Colonic mucosa (tissue), 4 donors: ENCODE measurements around the gene IER5L. TPM values are rescaled to one million over a fixed set of nuclear protein-coding genes. Genes with fewer than 3 reads are reported as not detected.

Experiments
- DNase-seq: peaks from one replicate; pipeline ENCODE4 v3.0.0-alpha.2; 2020
- H3K27ac ChIP-seq: fragments of 200-600 bp; one replicate; pipeline ENCODE4 v1.8.0; 2021
- H3K27me3 ChIP-seq: fragments of 200-600 bp; one replicate; pipeline ENCODE4 v1.8.0; 2021
- H3K36me3 ChIP-seq: fragments of 200-600 bp; one replicate; pipeline ENCODE4 v1.8.0; 2021
- H3K4me1 ChIP-seq: fragments of 200-600 bp; one replicate; pipeline ENCODE4 v1.8.0; 2021; ENCODE audit warnings: mild to moderate bottlenecking
- H3K4me3 ChIP-seq: fragments of 200-600 bp; one replicate; pipeline ENCODE4 v1.8.0; 2021
- H3K9ac ChIP-seq, 2 donors: one replicate each; pipeline ENCODE4 v1.7.0; 2013; ENCODE audit warnings: control low read depth in 2 of 2, low read depth in 2 of 2, low read length in 2 of 2
- H3K9me3 ChIP-seq: fragments of 200-600 bp; one replicate; pipeline ENCODE4 v1.8.0; 2021
- intact Hi-C: fragments of 100-400 bp; cut with DNase I; formaldehyde crosslinking; loops from one replicate; pipeline ENCODE4 v1.14.1; 2022
- total RNA-seq, 2 donors: library from RNA; stranded (reverse); fragmentation: NEBNext Ultra II Directional in 1 of 2; extraction: Animal tissue kit (Norgen Biotek cat#: 25700) in 1 of 2; gene quantifications; one replicate each; pipeline ENCODE4 v1.2.1, GENCODE V29; 2021
- TF ChIP-seq, protein P1 (sequence below): fragments of 200-600 bp; IDR thresholded peaks from one replicate; pipeline ENCODE4 v1.8.0; 2022; ENCODE audit warnings: antibody characterized with exemption, mild to moderate bottlenecking
- donor health status: healthy.
- donor health status: DM: no; HTN: no; CAD: no.
- donor health status: DM: no; HTN: no; CAD: no.

The IER5L gene
- total RNA-seq, 2 donors from 2014 or later, result 9.1 to 9.6 TPM

DNA sequence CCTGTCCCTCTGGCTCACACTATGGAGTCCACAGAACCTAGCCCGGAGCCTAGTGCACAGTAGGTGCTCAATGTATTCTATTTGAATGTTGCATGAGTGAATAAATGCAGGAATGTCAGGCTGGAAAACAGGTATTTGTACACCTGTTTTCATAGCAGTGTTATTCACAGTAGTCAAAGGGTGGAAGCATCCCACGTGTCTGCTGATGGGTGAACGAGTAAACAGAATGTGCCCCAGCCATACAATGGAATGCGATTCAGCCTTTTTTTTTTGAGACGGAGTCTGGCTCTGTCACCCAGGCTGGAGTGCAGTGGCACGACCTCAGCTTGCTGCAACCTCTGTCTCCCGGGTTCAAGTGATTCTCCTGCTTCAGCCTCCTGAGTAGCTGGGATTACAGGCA is 31.5 kb upstream of the IER5L start:
- TF ChIP-seq, protein P1, sequence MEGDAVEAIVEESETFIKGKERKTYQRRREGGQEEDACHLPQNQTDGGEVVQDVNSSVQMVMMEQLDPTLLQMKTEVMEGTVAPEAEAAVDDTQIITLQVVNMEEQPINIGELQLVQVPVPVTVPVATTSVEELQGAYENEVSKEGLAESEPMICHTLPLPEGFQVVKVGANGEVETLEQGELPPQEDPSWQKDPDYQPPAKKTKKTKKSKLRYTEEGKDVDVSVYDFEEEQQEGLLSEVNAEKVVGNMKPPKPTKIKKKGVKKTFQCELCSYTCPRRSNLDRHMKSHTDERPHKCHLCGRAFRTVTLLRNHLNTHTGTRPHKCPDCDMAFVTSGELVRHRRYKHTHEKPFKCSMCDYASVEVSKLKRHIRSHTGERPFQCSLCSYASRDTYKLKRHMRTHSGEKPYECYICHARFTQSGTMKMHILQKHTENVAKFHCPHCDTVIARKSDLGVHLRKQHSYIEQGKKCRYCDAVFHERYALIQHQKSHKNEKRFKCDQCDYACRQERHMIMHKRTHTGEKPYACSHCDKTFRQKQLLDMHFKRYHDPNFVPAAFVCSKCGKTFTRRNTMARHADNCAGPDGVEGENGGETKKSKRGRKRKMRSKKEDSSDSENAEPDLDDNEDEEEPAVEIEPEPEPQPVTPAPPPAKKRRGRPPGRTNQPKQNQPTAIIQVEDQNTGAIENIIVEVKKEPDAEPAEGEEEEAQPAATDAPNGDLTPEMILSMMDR, result no peak
- intact Hi-C loops, result no loop called here
- no peaks in the 10 kb centered on the region for H3K27me3 ChIP-seq
- no peak overlapping the region for H3K9ac ChIP-seq
- no peak for DNase-seq
- H3K4me3 ChIP-seq, result no peak overlapping the region
- H3K27ac ChIP-seq, result no peak overlapping the region
- no peaks in the 10 kb centered on the region for H3K4me1 ChIP-seq
- H3K9me3 ChIP-seq, result no peaks in the 10 kb centered on the region
- H3K36me3 ChIP-seq, result no peaks in the 10 kb centered on the region

DNA sequence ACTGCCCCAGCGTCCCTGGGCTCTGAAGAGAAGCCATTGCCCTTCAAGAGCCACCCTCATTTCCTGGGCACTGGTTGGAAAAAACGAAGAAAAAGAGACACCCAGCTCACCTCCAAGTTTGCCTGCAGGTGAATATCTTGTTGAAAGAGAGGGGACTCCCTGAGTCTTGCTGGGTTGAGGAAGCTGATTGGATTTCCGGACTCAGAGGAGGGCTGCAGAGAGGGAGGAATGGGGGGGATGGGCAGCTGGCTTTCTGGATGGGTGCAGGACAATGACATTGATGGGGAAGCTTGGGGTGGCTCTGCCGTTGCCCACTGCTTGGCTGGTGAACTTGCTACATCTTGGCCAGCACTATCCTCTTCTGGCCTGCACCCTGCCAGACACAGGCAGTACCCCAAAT is 31.0 kb upstream of the IER5L start:
- Histone ChIP-seq H3K4me1 (no peaks in the 10 kb centered on the region), H3K4me3 (no peak overlapping the region)
- DNase-seq, result no peak

DNA sequence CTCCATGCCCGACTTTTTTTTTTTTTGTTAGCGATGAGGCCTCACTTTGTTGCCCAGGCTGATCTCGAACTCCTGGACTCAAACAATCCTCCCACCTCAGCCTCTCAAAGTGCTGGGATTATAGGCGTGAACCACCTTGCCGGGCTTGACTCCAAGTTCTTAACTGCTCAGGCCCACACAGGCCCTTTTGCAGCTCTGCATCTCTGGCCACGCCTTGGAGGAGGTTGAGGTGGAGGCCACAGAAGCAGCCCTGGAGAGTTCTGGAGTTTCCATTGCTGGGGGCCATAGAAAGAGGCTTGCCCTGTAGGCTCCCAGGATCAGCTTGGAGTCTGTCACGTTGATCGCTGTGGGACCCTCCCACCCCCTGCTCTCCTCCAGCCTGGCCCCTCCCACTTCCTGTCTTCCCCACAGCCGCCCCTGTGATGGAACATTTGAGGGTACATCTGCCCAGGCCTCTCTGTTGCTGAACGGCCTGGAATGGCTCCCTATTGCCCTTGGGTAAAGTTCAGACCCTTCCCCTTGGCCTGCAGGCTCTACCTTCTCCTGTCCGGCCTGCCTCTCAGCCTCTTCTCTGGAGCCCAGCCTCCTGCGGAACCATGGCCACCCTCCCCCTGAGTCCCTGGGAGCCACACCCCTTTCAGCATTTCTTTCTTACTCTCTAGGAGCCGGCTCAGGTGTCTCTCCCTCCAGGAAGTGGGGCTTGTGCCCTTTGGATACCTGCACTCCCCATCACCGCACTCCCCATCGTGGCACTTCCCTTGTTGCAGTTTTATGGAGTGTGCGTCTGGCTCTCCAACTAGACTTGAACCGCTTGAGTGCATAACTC is 30.4 kb upstream of the IER5L start:
- TF ChIP-seq, protein P1, result no peak
- no peaks in the 10 kb centered on the region for H3K9me3 ChIP-seq
- H3K4me1 ChIP-seq, result no peaks in the 10 kb centered on the region
- DNase-seq, result no peak
- H3K9ac ChIP-seq, result no peak overlapping the region
- H3K36me3 ChIP-seq, result no peaks in the 10 kb centered on the region
- no peak overlapping the region for H3K27ac ChIP-seq
- H3K27me3 ChIP-seq, result no peaks in the 10 kb centered on the region
- intact Hi-C loops, result no loop called here
- no peak overlapping the region for H3K4me3 ChIP-seq

More for the DNA sequence above, 31.0 kb upstream of the IER5L start:
- Histone ChIP-seq H3K9ac (no peak overlapping the region), H3K9me3 (no peaks in the 10 kb centered on the region), H3K27ac (no peak overlapping the region), H3K27me3 (no peaks in the 10 kb centered on the region), H3K36me3 (no peaks in the 10 kb centered on the region)
- intact Hi-C loops, result no loop called here
- TF ChIP-seq, protein P1, result no peak

DNA sequence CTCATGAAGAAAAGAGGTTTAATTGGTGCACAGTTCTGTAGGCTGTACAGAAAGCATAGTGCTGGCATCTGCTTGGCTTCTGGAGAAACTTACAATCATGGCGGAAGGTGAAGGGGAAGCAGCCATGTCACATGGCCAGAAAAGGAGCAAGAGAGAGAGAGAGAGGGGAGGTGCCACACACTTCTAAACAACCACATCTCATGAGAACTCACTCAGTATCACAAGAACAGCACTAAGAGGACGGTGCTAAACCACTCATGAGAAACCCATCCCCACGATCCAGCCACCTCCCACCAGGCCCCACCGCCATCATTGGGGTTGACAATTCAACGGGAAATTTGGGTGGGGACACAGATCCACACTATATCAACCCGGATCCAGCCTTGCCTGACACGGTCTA is 28.8 kb upstream of the IER5L start:
- TF ChIP-seq, protein P1, result no peak
- Histone ChIP-seq H3K4me1 (no peaks in the 10 kb centered on the region), H3K4me3 (no peak overlapping the region), H3K36me3 (no peaks in the 10 kb centered on the region), H3K9ac (no peak overlapping the region), H3K27ac (no peak overlapping the region), H3K9me3 (no peaks in the 10 kb centered on the region), H3K27me3 (no peaks in the 10 kb centered on the region)
- intact Hi-C loops, result no loop called here
- no peak for DNase-seq

DNA sequence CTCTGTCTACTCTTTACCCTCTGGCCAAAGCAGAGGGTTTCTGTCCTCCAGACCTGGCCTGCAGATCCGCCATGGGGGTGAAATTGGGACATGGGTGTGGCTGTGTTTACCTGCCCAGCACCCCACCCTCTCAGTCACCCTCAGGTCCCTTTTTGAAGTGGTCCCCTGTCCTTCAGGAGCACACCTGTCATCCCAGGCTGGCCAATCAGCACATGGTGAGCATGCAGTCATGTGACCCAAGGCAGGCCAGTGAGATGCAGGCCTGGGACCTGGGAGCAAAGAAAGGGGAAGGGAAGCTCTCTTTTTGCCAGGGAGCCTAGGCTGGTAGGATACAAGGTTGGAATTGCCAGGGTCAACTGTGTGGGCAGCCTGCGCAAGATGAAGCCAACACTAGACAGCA is 28.3 kb upstream of the IER5L start:
- intact Hi-C loops, result no loop called here
- DNase-seq, result no peak
- H3K27ac ChIP-seq, result no peak overlapping the region
- H3K4me1 ChIP-seq, result no peaks in the 10 kb centered on the region
- H3K9me3 ChIP-seq, result no peaks in the 10 kb centered on the region
- H3K27me3 ChIP-seq, result no peaks in the 10 kb centered on the region
- no peaks in the 10 kb centered on the region for H3K36me3 ChIP-seq
- TF ChIP-seq, protein P1, result no peak
- no peak overlapping the region for H3K9ac ChIP-seq
- no peak overlapping the region for H3K4me3 ChIP-seq
